ENCODE measurements around the gene IGSF9B.

GRCh38 chr11:133983660-133984316, 27.0 kb upstream of the IGSF9B start:
- TF ChIP-seq CTCF (IDR thresholded peaks at IDR 0.05) = no peak
- no peak for TF ChIP-seq POLR2A (IDR thresholded peaks at IDR 0.05)

All from lower leg skin (tissue), 3 donors.